GM19238 (cell line): ENCODE data around the gene PTPN20.

ENCODE experiments used
- DNase-seq: peaks from one replicate; pipeline ENCODE4 v3.0.0; 2011; ENCODE audit warnings: low spot score; ENCODE audit not compliant: insufficient read length

PTPN20 gene

DNA sequence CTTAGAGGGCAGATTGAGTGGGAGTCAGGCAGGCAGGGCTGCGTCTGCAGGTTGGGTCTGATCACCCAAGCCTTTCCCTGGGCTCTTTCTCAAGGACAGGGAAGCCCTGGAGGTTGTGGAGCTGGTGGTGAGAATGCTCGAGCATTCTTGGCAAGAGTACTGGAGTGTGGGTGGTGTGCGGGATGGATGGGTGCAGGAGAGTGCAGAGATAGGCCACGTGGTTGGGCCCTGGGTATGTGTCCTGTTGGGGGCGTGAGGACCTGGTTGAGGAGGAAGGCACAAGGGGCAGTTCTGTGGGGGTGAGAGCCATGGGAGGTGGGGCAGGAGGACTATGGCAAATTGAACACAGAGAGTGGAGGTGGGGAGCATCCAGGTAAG lies 135.9 kb downstream of the PTPN20 start:
- DNase-seq: no peak

- peak; percentile 58 for DNase-seq
Measured at GRCh38 chr10:47047577-47048525, 136.6 kb downstream of the PTPN20 start.

DNA sequence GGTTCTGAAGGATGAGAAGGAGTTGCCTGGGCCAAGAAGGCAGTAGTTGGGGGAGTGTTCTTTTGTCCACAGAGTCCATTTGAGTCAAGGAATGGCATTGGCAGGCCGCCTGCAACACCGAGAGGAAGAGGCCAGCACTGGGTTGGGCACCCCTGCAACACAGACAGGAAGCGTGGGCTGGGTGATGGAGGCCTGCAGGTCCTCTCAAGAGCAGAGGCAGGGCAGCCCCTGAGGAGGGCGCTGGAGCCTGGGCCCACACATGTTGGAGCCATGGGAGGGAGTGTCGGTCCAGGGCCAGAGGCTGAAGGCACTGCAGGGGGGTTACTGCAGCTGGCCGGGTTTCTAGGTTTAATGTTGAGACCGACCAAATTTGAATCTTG lies 137.3 kb downstream of the PTPN20 start:
- no peak for DNase-seq

DNA sequence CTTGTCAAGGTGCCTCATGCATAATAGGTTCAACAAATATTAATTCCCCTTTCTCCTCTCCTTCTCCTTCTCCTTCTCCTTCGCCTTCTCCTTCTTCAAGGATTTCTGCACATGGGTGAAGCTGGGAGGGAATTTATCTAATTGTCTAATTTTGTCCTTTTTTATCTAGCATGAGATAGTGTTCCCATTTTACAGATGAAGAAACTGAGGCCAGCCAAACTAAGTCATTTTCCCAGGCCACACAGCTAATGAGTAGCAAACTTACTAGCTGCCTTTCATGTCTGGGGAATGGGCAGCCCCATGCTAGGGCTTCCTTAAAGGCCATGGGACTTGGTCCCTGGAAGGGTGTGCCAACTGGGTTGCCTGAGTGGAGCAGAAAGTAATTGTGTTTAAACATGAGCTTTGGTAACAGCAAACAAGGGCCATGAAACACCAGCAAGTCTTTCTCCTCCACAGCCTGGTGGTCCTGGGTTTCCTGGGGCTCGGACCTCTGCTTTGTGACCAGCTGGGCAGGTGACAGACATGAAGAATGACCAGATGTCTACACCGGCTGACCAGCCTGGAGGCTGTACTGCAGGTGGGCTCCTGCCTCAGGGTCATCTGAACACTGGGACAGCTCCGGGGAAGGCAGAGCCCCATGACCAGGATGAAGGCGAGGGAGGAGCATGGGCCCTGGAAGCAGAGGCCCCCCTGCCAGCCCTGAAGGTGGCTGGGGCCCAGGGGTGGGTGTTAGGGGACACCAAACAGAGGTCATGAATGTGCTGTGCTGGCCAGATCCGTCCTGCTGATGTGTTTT lies 138.0 kb downstream of the PTPN20 start:
- DNase-seq: no peak

DNA sequence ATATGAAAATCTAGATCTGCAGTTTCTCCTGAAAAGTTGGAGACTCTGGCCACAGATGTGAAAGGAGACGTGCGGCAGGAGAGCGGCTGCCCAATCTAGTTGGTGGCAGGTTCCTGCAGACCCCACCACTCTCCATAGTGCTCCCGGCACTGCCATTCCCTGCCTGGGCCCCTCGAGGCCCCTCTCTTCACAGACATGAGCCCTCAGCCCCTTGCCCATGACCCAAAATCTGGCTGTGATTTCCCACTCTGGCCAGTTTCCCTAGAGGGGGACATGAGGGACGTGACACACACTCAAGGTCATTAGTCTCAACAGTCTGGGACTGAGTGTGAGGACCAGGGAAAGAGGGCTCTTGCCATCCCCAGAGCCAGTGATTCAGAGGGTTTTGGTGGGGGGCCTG lies 138.7 kb downstream of the PTPN20 start:
- DNase-seq: no peak

- DNase-seq: no peak
Measured at GRCh38 chr10:47050618-47051455, 139.6 kb downstream of the PTPN20 start.

DNA sequence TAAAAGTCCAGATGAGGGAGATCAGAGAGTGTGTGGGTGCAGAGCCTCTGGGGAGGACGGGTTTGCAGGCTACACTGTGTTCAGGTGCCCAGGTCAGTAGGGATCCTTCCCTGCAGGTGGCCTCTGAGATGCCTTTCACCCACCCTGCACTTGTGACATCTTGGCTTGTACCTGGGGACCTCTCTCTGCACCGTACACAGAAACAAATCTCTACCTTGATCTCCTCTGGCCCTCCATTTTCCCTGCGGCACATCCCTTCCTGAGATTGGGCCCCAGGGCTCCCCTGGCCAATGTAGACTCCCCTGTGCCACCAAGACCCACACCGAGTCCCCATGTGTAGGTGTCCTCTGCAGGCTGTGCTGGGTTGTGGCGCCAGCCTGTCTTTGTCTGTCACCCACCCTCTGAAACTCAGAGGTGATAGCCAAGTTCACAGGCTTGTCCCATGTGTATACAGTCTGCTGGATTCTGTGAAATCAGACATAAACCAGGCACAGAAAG lies 140.6 kb downstream of the PTPN20 start:
- DNase-seq: no peak
